ENCODE measurements around the gene PRXL2B. TPM values are rescaled to one million over a fixed set of nuclear protein-coding genes. Genes with fewer than 3 reads are reported as not detected.
"Not testable (repeated sequence)": the region's sequence is repeated elsewhere in the genome, so short reads cannot be mapped to it uniquely, and the experiment has no call there.

Gene PRXL2B
- total RNA-seq, 1 donor, result 15.1 TPM

- no peak for TF ChIP-seq CTCF (IDR thresholded peaks at IDR 0.05; ENCODE audit: insufficient read depth, low read depth, low read length)
- no peak for DNase-seq (ENCODE audit: low read depth)
- no peak overlapping the region for H3K4me3 ChIP-seq (ENCODE audit: low read depth, low read length)
Measured at GRCh38 chr1:2617971-2618470, 31.4 kb downstream of the PRXL2B start.

- no peak overlapping the region for H3K4me3 ChIP-seq (ENCODE audit: low read depth, low read length)
- TF ChIP-seq CTCF (IDR thresholded peaks at IDR 0.05; ENCODE audit: insufficient read depth, low read depth, low read length), result no peak
- DNase-seq (ENCODE audit: low read depth), result no peak
Measured at GRCh38 chr1:2623571-2624337, 37.2 kb downstream of the PRXL2B start.

GRCh38 chr1:2624735-2625300 is 38.2 kb downstream of the PRXL2B start:
- no peak for TF ChIP-seq CTCF (IDR thresholded peaks at IDR 0.05; ENCODE audit: insufficient read depth, low read depth, low read length)
- no peak overlapping the region for H3K4me3 ChIP-seq (ENCODE audit: low read depth, low read length)
- DNase-seq (ENCODE audit: low read depth), result no peak

GRCh38 chr1:2625311-2625710 is 38.7 kb downstream of the PRXL2B start:
- TF ChIP-seq CTCF (IDR thresholded peaks at IDR 0.05; ENCODE audit: insufficient read depth, low read depth, low read length), result no peak
- no peak for DNase-seq (ENCODE audit: low read depth)
- H3K4me3 ChIP-seq (ENCODE audit: low read depth, low read length), result no peak overlapping the region

- DNase-seq (ENCODE audit: low read depth); H3K4me3 ChIP-seq (ENCODE audit: low read depth, low read length): not testable (repeated sequence)
Measured at GRCh38 chr1:2625748-2626147, 39.2 kb downstream of the PRXL2B start.

- no peak for DNase-seq (ENCODE audit: low read depth)
- no peak overlapping the region for H3K4me3 ChIP-seq (ENCODE audit: low read depth, low read length)
- no peak for TF ChIP-seq CTCF (IDR thresholded peaks at IDR 0.05; ENCODE audit: insufficient read depth, low read depth, low read length)
Measured at GRCh38 chr1:2627746-2628145, 41.2 kb downstream of the PRXL2B start.

- no peak overlapping the region for H3K4me3 ChIP-seq (ENCODE audit: low read depth, low read length)
- no peak for TF ChIP-seq CTCF (IDR thresholded peaks at IDR 0.05; ENCODE audit: insufficient read depth, low read depth, low read length)
- DNase-seq (ENCODE audit: low read depth), result no peak
Measured at GRCh38 chr1:2628191-2628932, 41.8 kb downstream of the PRXL2B start.

Data from fibroblast of villous mesenchyme (primary cell).